ENCODE data around the gene ARID3B.

GRCh38 chr15:74584204-74584603, 43.2 kb downstream of the ARID3B start:
- no peak for TF ChIP-seq POLR2AphosphoS5 (IDR thresholded peaks at IDR 0.05; ENCODE audit: low read depth, low read length)
- no peak for TF ChIP-seq CTCF (IDR thresholded peaks at IDR 0.05)

Data from Panc1 (cell line).